Measurements from ENCODE around the gene C4orf50. TPM values are rescaled to one million over a fixed set of nuclear protein-coding genes. Genes with fewer than 3 reads are reported as not detected.

The C4orf50 gene
- total RNA-seq, 1 experiment from 2014 or later: 0.17 TPM

DNA sequence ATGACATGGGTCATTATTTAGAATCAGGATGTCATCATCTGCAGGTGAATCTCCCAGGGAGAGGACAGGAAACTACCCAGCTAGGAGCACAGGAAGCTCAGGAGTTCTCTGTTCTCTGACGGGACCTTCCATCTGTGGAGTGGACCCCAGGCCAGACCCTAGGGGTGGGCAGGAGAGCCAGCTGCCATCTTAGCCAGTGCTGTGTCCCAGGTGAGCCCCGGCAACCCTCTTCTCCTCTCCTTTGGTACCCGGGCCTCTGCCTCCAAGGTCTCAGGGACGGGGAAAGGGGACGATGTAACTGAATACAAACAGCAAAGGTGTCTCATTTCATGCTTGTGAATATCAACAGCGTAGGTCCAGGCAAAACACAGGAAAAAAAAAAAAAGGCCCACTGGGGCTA lies 48.5 kb downstream of the C4orf50 start:
- no peak overlapping the region for H4K8ac ChIP-seq (replicated peaks; ENCODE audit: insufficient read length, low read depth, low read length)
- no peaks in the 10 kb centered on the region for H4K20me1 ChIP-seq (ENCODE audit: control insufficient read depth, insufficient read depth, insufficient read length)
- H3K27me3 Mint-ChIP-seq (ENCODE audit: low read depth): peaks cover 18% of the 10 kb centered on the region
- H3K23me2 ChIP-seq (ENCODE audit: insufficient read length, low read depth, low read length, poor library complexity, severe bottlenecking): no peaks in the 10 kb centered on the region
- H3K14ac ChIP-seq (ENCODE audit: insufficient read depth, low read length): no peak overlapping the region
- no peak overlapping the region for H2BK15ac ChIP-seq (ENCODE audit: low read depth, low read length)
- no peak overlapping the region for H3K27ac ChIP-seq (ENCODE audit: insufficient read length, low read depth, low read length)
- H4K91ac ChIP-seq (ENCODE audit: insufficient read length, low read depth, low read length): no peak overlapping the region
- H3K9me3 Mint-ChIP-seq: no peaks in the 10 kb centered on the region; a peak in 1 of 5 replicates
- no peaks in the 10 kb centered on the region for H3K79me1 ChIP-seq (ENCODE audit: insufficient read depth, low read depth, low read length, poor library complexity, severe bottlenecking)
- no peaks in the 10 kb centered on the region for H3K9me3 ChIP-seq (ENCODE audit: control insufficient read depth, low read depth, low read length)
- no peak overlapping the region for H3K9ac ChIP-seq (ENCODE audit: extremely low read depth, insufficient read length, low read length)
- H2BK20ac ChIP-seq (ENCODE audit: low read depth, low read length, poor library complexity, severe bottlenecking): no peak overlapping the region
- no peak for DNase-seq
- no peak overlapping the region for H3K23ac ChIP-seq (ENCODE audit: insufficient read length, low read depth, low read length)
- H2BK120ac ChIP-seq (ENCODE audit: low read depth, low read length, poor library complexity, severe bottlenecking): no peak overlapping the region
- H2BK5ac ChIP-seq (ENCODE audit: insufficient read length, low read length): no peak overlapping the region
- H3T11ph ChIP-seq (ENCODE audit: low read length): no peak overlapping the region
- TF ChIP-seq, protein P1, sequence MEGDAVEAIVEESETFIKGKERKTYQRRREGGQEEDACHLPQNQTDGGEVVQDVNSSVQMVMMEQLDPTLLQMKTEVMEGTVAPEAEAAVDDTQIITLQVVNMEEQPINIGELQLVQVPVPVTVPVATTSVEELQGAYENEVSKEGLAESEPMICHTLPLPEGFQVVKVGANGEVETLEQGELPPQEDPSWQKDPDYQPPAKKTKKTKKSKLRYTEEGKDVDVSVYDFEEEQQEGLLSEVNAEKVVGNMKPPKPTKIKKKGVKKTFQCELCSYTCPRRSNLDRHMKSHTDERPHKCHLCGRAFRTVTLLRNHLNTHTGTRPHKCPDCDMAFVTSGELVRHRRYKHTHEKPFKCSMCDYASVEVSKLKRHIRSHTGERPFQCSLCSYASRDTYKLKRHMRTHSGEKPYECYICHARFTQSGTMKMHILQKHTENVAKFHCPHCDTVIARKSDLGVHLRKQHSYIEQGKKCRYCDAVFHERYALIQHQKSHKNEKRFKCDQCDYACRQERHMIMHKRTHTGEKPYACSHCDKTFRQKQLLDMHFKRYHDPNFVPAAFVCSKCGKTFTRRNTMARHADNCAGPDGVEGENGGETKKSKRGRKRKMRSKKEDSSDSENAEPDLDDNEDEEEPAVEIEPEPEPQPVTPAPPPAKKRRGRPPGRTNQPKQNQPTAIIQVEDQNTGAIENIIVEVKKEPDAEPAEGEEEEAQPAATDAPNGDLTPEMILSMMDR (conservative IDR thresholded peaks at IDR 0.05): no peak
- no peak overlapping the region for H2BK12ac ChIP-seq (ENCODE audit: insufficient read length, low read depth, low read length)
- H3K27me3 ChIP-seq (ENCODE audit: insufficient read depth, low read length): no peaks in the 10 kb centered on the region
- H2AK5ac ChIP-seq (ENCODE audit: insufficient read length, low read length): no peak overlapping the region
- no peak overlapping the region for H2AFZ ChIP-seq (ENCODE audit: low read length)
- WGBS (ENCODE audit: extremely low coverage, insufficient read length, low lambda C conversion rate): no CpG with 5 or more reads among the region's 6 CpGs
- H3K4me3 Mint-ChIP-seq: no peak overlapping the region
- H3K4me1 Mint-ChIP-seq: peaks cover 17 to 24% of the 10 kb centered on the region in 2 experiments
- no peaks in the 10 kb centered on the region for H3K36me3 Mint-ChIP-seq (ENCODE audit: insufficient read depth in 1 of 3, low read depth in 3 of 3)
- H3K4ac ChIP-seq (ENCODE audit: low read depth, low read length): no peak overlapping the region
- H3K4me2 ChIP-seq (ENCODE audit: insufficient read depth, insufficient read length, low read length): no peak overlapping the region
- no peaks in the 10 kb centered on the region for H3K4me1 ChIP-seq (ENCODE audit: insufficient read depth, low read length)
- no peak overlapping the region for H3K27ac Mint-ChIP-seq
- no peak overlapping the region for H4K5ac ChIP-seq (ENCODE audit: insufficient read length, low read depth, low read length)
- H3K18ac ChIP-seq (ENCODE audit: insufficient read length, low read depth, low read length): no peak overlapping the region
- H3K79me2 ChIP-seq (ENCODE audit: insufficient read depth, low read length): no peaks in the 10 kb centered on the region
- no peak overlapping the region for H3K56ac ChIP-seq (ENCODE audit: insufficient read length, low read depth, low read length)

All from H9 (cell line).